ENCODE measurements around the gene DMAC2.

GRCh38 chr19:41421314-41421713 lies 18.4 kb downstream of the DMAC2 start:
- no peak for TF ChIP-seq POLR2A (IDR thresholded peaks at IDR 0.05; ENCODE audit: low read depth, low read length)
- no peak for TF ChIP-seq POLR2AphosphoS5 (IDR thresholded peaks at IDR 0.05; ENCODE audit: low read depth, low read length)
